ENCODE measurements around the gene HMCN1. TPM values are rescaled to one million over a fixed set of nuclear protein-coding genes. Genes with fewer than 3 reads are reported as not detected.

The HMCN1 gene
- total RNA-seq, 4 donors from 2014 or later = 53.0 to 87.9 (median 76.8) TPM

DNA sequence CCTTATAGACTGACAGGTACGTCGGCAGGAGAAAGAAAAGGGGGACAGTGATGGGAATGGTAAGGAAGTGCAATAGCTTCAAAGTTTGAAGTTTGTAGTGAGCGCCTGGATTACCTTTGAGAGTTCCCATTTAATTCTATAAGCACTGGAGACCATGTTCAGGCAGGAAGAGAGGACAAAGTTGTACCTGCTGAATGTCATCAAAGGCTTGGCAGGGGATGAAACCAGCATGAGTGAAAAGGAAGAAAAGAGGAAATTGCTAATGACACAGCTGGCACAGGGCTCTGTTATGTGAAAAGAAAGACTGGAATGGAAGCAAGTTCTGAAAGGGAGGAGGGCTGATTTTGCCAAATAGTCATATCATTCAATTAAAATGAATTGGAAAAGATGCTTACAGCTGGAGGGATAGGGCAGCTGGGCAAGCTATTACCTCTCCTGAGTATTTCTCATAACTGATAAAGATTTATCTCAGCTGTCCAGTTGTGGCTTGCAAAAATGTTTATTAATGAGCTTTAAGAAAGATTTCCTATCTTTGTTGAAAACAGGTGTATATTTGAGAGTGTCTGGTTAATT lies 109.2 kb downstream of the HMCN1 start:
- Histone ChIP-seq H3K9me3 (no peaks in the 10 kb centered on the region), H3K27me3 (no peaks in the 10 kb centered on the region), H3K4me3 (no peak overlapping the region), H3K36me3 (peaks cover 0 to 6% (median 0%) of the 10 kb centered on the region in 4 donors), H3K4me1 (peaks cover 4 to 16% (median 15%) of the 10 kb centered on the region in 4 donors), H3K27ac (replicated peaks in 1 of 4) (peak overlapping the region in 1 of 4 donors; percentile 6)
- TF ChIP-seq POLR2AphosphoS5 (IDR thresholded peaks at IDR 0.05) (no peak), CTCF (IDR thresholded peaks at IDR 0.05) (no peak), POLR2A (IDR thresholded peaks at IDR 0.05; ENCODE audit: low read depth) (no peak), EP300 (IDR thresholded peaks at IDR 0.05) (no peak)
- 65% methylated on average over 3 of the region's 3 CpGs for WGBS
- no peak for DNase-seq (ENCODE audit: extremely low spot score)
- intact Hi-C loops (cut with DNase I) = no loop called here

- intact Hi-C loops (cut with DNase I) = no loop called here
- H3K4me3 ChIP-seq = no peak overlapping the region
- TF ChIP-seq CTCF (IDR thresholded peaks at IDR 0.05) (no peak), EP300 (IDR thresholded peaks at IDR 0.05) (no peak), POLR2A (IDR thresholded peaks at IDR 0.05; ENCODE audit: low read depth) (no peak), POLR2AphosphoS5 (IDR thresholded peaks at IDR 0.05) (no peak)
- H3K4me1 ChIP-seq = peaks cover 4 to 16% (median 15%) of the 10 kb centered on the region in 4 donors
- H3K27ac ChIP-seq (replicated peaks in 1 of 4) = no peak overlapping the region
- H3K36me3 ChIP-seq = peaks cover 0 to 6% (median 0%) of the 10 kb centered on the region in 4 donors
- WGBS = 45% methylated on average over 1 of the region's 1 CpG
- DNase-seq (ENCODE audit: extremely low spot score) = no peak
- no peaks in the 10 kb centered on the region for H3K9me3 ChIP-seq
- H3K27me3 ChIP-seq = no peaks in the 10 kb centered on the region
Observed at GRCh38 chr1:185843986-185844385, 109.8 kb downstream of the HMCN1 start.

DNA sequence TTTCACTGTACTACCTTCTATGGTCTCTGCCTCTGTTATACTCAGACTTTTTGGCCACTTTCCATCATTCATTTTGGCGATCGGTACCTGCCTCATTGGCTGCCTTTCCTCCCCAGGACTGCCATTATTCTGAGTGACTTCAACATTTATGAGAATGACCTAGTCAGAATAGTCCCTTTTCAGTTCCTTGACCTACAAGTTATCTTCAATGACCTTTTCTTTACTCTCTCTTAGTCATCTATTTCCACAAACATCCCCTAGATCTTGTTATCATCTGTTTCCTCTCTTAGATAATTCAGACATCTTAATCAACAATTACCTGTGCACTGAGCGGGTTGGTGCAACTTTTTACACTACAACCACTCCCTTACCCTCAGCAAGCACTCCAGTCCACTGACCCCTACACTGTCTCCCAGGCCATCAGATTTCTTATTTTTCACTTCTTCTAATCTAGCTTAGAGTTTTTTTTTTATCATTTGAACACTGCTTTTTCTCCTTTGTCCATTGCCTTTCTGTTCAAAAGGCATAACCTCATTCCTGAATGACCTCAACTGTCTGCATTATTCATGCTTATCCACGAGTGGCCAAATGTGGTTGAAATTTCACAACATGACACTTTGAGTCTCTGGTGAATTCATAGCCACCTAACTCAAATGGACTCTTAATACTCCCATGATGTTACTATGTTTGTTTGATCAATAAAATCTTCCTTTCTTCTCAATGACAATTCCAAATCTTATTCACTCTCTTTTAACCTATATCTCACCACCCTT lies 112.7 kb downstream of the HMCN1 start:
- TF ChIP-seq POLR2A (IDR thresholded peaks at IDR 0.05; ENCODE audit: low read depth) (no peak), CTCF (IDR thresholded peaks at IDR 0.05) (no peak), POLR2AphosphoS5 (IDR thresholded peaks at IDR 0.05) (no peak), EP300 (IDR thresholded peaks at IDR 0.05) (no peak)
- no peak overlapping the region for H3K27ac ChIP-seq (replicated peaks in 1 of 4)
- peaks cover 4 to 28% (median 20%) of the 10 kb centered on the region in 4 donors for H3K4me1 ChIP-seq
- no peak overlapping the region for H3K4me3 ChIP-seq
- H3K36me3 ChIP-seq = peaks cover 0 to 6% (median 0%) of the 10 kb centered on the region in 4 donors
- no peaks in the 10 kb centered on the region for H3K9me3 ChIP-seq
- DNase-seq (ENCODE audit: extremely low spot score) = no peak
- H3K27me3 ChIP-seq = no peaks in the 10 kb centered on the region
- intact Hi-C loops (cut with DNase I) = no loop called here
- WGBS = 81% methylated on average over 4 of the region's 4 CpGs

DNA sequence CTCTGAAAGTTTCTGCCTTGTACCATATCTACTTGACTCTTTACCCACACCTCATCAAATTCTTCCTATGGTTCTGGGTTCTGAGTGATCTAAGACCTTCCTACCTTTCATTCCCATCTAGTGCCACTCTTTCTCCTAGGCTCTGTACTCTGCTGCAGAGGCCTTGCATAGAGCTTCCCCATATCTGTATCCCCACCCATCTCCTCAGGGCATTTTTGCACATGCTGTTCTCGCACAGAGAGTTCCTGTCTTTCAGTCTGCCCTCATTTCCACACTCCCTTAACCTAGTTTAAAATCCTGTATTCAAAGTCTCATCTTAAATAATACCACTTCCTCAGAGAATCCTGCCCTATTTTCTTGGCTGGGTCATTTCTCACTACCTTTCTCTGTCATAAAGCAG lies 114.8 kb downstream of the HMCN1 start:
- TF ChIP-seq POLR2AphosphoS5 (IDR thresholded peaks at IDR 0.05) (no peak), POLR2A (IDR thresholded peaks at IDR 0.05; ENCODE audit: low read depth) (no peak), CTCF (IDR thresholded peaks at IDR 0.05) (no peak), EP300 (IDR thresholded peaks at IDR 0.05) (no peak)
- Histone ChIP-seq H3K27me3 (no peaks in the 10 kb centered on the region), H3K9me3 (no peaks in the 10 kb centered on the region), H3K4me1 (peaks cover 0 to 30% (median 15%) of the 10 kb centered on the region in 4 donors), H3K4me3 (no peak overlapping the region), H3K27ac (replicated peaks in 1 of 4) (no peak overlapping the region), H3K36me3 (peaks cover 0 to 6% (median 0%) of the 10 kb centered on the region in 4 donors)
- 93% methylated on average over 1 of the region's 1 CpG for WGBS
- no peak for DNase-seq (ENCODE audit: extremely low spot score)
- intact Hi-C loops (cut with DNase I) = no loop called here

Data from esophagus muscularis mucosa (tissue), 4 donors.